ENCODE measurements around the gene PRPSAP2. TPM values are rescaled to one million over a fixed set of nuclear protein-coding genes. Genes with fewer than 3 reads are reported as not detected.

Gene PRPSAP2
- total and polyA plus RNA-seq, 2 donors (not counting 3 experiments of a cell fraction or from before 2014, with no cell fraction given): 22.2 to 38.5 TPM

GRCh38 chr17:18977021-18977420 is 119.1 kb downstream of the PRPSAP2 start:
- dilution Hi-C loops (cut with MboI; ENCODE audit: extremely low pct_ligation_motif_present, low sequenced_read_pairs) (no loop called here), intact Hi-C loops (cut with micrococcal nuclease) (no loop called here)
- no TSS peak for BruUV-seq (replicated peaks)
- Histone ChIP-seq H3K36me3 (ENCODE audit: control insufficient read depth in 2 of 2, extremely low read depth in 1 of 2, insufficient read depth in 2 of 2, low read length in 2 of 2) (peaks cover 0 to 12% of the 10 kb centered on the region in 2 experiments), H3K9me3 (replicated peaks; ENCODE audit: control insufficient read depth, insufficient read depth, low read length) (no peaks in the 10 kb centered on the region), H3K4me3 (replicated peaks in 1 of 3; ENCODE audit: insufficient read depth in 1 of 3, low read depth in 1 of 3, low read length in 3 of 3) (no peak overlapping the region), H3K79me2 (ENCODE audit: control insufficient read depth, insufficient read depth, low read length) (no peaks in the 10 kb centered on the region), H3K9me1 (replicated peaks; ENCODE audit: control insufficient read depth, extremely low read depth, insufficient read depth, low read length) (no peaks in the 10 kb centered on the region), H4K20me1 (replicated peaks; ENCODE audit: control insufficient read depth, extremely low read depth, insufficient read depth, low read length) (no peaks in the 10 kb centered on the region), H3K9ac (replicated peaks; ENCODE audit: extremely low read depth, insufficient read depth, low read length) (no peak overlapping the region), H2AFZ (ENCODE audit: low read depth, low read length) (no peak overlapping the region), H3K27me3 (ENCODE audit: control insufficient read depth in 2 of 2, insufficient read depth in 2 of 2, low read length in 2 of 2) (no peaks in the 10 kb centered on the region), H3K4me2 (ENCODE audit: insufficient read depth, low read length) (no peak overlapping the region), H3K4me1 (ENCODE audit: control insufficient read depth, extremely low read depth, insufficient read depth, low read length) (peaks cover 4% of the 10 kb centered on the region), H3K27ac (ENCODE audit: insufficient read depth, low read depth, low read length) (no peak overlapping the region)
- FAIRE-seq (no peak), DNase-seq (ENCODE audit: low read depth, low spot score) (no peak)
- ChIA-PET CTCF (no interaction called here), POLR2A (no interaction called here)
- no peak for TF ChIP-seq MYC (IDR thresholded peaks at IDR 0.05; ENCODE audit: low read depth, low read length)
- TF ChIP-seq CTCF (IDR thresholded peaks at IDR 0.05; ENCODE audit: extremely low read depth in 1 of 2, insufficient read depth in 1 of 2, low read depth in 1 of 2, low read length in 2 of 2): no peak
- TF ChIP-seq EZH2 (IDR thresholded peaks at IDR 0.05; ENCODE audit: borderline replicate concordance, low read depth, low read length, severe bottlenecking): no peak
- TF ChIP-seq POLR2AphosphoS5 (IDR thresholded peaks at IDR 0.05; ENCODE audit: insufficient read depth, low read depth, low read length): no peak
- no peak for TF ChIP-seq GATA2 (IDR thresholded peaks at IDR 0.05; ENCODE audit: insufficient read depth, insufficient read length, low read depth, low read length)
- TF ChIP-seq JUN (IDR thresholded peaks at IDR 0.05; ENCODE audit: borderline replicate concordance, insufficient read depth, insufficient read length, low read depth): no peak
- TF ChIP-seq MAX (IDR thresholded peaks at IDR 0.05; ENCODE audit: insufficient read depth, insufficient read length): no peak
- no peak for TF ChIP-seq POLR2A (IDR thresholded peaks at IDR 0.05; ENCODE audit: low read depth, low read length)
